ENCODE measurements around the gene USF3.

The USF3 gene

DNA sequence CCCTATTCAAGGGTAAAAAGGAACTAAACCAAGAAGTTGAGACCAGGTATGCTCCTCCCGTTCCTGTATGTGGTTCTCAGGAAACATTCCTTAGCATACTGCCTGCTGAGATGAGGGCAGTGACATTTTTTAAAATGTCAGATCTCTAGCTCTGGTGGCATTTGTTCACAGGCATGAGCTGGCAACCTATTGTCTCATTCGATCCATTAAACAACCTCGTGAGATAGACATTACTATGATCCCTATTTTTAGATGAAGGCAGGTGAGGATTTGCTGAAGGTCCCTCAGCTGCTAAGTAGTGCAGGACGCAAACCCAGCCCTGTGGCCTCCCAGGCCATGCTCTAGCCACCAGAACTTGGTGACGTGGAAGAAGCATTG lies 89.2 kb downstream of the USF3 start:
- no peak for DNase-seq (ENCODE audit: low read depth in 2 of 2)

DNA sequence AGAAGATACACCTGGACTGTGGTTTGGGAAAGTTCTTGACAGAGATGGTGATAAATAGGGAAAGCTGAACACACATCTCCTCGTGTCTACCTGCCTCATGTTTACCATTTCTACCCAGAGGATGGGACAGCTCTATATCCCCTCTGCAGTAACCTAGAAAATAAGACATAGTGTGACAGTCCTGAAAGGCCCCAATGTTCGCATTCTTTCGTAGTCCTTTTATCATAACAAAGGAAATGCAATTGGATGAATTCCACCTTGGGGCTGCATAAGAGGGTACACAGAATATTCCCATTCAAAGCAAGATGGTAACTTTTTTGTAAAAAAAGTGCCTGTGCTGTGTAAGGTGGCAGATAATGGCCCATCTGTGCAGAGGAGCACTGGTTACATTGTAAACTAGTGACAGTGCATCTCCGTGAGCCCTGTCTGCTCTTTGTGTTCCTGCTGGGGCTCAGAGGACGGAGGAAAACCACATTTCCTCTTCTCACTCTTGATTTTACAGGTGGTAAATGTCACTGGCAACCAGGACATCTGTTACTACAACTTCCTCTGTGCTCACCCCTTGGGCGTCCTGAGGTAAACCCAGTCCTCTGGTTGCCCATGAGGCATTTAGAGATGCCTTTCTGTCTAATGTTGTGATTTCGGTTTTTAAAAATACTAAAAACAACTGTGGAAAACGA lies 89.8 kb downstream of the USF3 start:
- DNase-seq (ENCODE audit: low read depth in 2 of 2) = no peak

DNA sequence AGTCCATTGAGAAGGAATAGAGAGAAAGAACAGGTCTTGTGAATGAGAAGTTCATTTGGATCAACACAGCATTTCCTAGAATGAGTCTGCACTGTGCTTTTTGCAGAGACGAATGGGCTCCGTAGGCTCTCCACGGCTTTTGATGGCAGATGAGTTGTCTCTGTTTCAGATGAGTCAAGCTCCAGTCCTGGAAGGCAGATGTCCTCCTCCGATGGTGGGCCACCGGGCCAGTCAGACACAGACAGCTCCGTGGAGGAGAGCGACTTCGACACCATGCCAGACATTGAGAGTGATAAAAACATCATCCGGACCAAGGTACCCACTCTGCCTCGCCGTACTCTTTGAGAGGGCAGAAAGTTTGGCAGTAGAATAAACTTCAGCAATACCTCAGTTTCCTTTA lies 93.6 kb downstream of the USF3 start:
- DNase-seq (ENCODE audit: low read depth in 2 of 2) = no peak

DNA sequence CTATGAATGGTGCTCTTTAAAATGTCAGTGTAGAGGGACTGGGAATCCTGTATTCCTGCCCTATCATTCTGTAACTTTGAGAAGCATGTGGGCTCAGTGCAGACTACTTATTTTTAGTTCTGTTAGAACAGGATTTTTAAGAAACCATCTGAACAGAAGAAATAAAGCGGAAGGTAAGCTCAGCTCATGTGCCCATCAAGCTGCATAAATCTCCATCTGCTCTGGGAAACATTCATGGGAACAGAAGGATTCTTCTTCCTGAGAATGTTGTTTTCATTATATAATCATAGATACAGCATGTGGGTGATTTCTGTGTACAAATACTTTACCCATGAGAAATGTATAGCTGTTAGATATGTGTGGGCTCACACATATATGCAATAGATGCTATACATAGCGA lies 94.2 kb downstream of the USF3 start:
- no peak for DNase-seq (ENCODE audit: low read depth in 2 of 2)

DNA sequence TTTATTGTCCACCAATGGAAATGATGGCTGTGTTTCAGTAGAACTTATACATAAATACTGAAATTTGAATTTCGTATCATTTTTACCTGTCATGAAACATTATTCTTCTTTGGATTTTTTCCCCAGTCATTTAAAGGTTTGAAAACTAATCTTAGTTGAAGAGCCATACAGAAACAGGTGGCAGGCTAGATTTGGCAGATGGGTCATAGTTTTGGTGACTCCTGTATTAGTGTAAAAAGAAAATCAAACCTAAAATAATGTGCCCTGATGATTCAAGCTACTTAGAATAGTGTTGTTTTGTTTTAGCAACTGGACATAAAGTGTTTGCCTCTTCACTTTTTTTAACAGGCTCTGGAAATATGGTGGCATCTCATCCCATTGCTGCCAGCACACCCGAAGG lies 95.2 kb downstream of the USF3 start:
- DNase-seq (ENCODE audit: low read depth in 2 of 2) = no peak

DNA sequence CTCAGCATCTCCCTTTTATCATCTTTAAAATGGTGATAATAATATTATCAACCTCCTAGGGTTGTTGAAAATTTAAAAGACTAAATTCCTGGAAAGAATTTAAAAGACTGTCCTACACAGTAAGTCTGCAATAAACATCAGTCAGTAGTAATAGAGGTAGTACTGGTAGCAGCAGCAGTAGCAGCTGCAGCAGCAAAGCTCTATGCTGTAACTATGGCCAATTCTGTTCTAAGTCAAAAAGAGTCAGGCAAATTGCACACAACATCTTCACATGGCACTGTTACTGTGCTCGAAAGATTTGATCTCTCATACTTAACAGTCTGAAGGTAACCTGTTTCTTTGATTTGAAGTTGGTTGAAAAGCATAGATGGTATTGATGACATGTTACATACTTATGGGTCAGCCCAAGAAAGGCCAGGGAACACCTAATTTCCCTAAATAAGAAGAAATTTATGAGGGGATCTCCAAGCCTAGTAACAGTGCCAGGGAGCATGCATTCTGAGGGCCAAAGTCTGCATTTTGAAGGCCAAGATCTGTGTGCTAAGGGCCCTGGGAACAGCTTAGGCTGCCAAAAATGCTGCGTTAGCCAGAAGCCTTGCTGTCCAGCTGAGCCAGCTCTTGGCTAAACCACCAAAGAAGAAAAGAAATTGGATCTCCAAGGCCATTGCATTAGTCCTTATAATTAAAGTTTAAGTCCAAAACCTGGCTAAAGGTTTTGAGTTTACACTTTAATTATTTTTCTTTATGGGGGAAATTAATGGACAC lies 95.8 kb downstream of the USF3 start:
- no peak for DNase-seq (ENCODE audit: low read depth in 2 of 2)

All from fibroblast of skin of left quadriceps (primary cell).